ENCODE results near the gene GRIK1.

The GRIK1 gene

DNA sequence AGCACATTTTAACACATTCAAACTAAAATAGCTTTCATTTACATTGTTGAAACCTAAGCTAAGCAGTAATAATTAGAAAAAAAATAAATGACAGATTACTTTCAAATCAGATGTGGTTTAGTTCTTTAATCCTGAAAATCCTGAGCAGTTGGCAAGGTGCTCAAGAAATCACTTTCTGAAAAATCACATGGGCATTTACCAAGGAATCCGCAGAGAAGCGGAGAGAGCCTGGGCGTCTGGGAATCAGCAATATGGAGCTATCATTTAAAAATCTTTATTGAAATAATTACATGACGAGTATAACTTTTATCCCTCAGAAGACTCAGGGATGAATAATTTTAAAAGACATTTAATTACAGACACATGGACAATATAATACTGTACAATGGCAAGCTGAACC is 30.2 kb downstream of the GRIK1 start:
- DNase-seq (ENCODE audit: low read depth): no peak

DNA sequence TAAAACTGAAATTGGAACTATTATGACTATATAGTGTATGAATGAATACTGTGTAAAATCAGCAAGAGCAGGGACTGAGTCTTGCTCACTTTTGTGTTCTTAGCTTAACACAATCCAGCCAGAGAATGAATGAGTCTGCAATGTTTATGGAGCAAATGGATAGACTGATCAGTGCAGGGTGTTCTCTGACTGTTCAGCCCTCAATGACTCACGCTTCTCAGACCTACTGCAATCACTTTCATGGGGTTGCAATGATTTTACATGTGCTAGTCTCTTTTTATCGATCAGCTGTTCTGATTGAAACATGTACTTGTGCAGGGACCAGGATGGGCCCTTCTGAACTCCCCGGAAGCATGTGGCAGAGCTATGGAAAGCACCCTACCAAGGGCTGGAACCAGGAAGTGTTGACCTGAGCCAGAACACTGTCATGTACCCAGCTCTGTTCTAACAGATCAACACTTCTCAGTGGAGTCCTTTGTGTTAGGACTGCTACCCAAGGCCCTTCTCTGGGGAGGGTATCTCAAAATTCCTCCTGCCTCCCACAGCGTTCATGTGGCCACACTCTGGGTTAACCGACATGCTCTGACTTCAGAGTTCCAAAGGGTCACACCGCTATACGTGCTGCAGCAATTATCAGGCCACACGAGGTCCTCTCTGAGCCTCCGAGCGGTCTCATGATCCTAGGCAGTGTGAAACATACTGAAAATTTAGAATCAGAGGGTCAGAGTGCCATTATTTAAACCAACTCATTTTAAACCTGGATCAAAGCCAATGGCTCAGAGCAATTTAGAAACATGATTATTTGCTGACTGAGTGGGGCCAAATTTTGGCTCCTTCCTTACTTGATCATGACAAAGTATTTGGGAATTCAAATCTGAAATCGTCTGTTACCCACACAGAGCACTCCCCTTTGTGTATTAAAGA is 35.2 kb downstream of the GRIK1 start:
- no peak for DNase-seq (ENCODE audit: low read depth)

DNA sequence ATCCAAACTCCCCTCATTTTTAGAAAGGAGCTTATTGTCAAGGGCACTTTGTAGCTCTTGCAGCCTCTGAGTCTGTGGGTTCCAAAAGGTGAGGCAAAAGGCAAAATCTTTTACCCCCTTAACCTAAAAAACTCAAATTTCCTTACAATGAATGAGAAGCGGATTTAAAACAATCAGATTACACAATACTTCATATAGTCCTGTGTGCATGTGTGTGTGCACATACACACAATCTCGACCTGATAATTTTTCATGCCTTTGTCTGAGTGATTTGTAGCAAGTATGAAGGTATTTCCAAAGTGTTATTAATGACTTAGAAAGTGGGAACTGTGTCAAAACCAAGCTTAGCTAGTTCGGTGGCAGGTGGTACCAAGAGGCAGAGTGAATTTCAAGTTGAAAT is 42.9 kb downstream of the GRIK1 start:
- no peak for DNase-seq (ENCODE audit: low read depth)

DNA sequence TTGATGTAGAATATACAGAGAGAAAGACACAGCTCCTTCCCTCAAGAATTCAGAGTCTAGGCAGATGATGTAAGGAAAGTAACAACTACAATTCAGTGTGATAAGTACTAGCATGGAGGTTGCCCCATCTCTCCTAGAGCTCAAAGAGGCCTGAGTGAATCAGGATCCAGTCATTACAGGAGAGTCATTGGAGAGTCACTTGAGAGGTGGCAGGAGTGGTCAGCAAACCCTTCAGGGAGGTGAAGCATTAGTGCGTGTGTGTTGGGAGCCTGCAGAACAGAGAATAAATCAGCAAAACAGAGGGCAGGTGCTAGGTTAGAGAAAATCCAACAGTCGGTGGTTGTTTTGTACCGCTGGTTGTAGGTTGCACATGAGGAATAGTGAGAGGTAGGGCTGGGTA is 46.1 kb downstream of the GRIK1 start:
- no peak for DNase-seq (ENCODE audit: low read depth)

DNA sequence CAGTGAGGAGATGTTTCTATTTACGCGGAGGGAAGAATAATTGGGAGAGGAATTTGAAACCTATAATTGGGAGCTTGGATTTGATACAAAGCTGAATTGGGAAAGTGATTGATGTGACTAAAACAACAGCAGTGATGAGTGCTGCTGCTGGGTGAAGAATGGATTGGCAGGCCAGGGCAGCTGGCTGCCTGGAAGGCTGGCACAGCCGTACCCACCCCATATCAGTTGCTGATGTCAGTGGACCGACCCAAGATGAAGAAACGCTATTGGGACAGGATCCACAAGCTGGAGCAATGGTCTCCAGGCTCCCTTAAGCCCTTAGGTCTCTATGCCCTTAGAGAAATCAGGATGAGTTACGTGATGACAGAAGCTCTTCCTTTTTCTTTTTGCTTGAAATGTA is 47.4 kb downstream of the GRIK1 start:
- no peak for DNase-seq (ENCODE audit: low read depth)

DNA sequence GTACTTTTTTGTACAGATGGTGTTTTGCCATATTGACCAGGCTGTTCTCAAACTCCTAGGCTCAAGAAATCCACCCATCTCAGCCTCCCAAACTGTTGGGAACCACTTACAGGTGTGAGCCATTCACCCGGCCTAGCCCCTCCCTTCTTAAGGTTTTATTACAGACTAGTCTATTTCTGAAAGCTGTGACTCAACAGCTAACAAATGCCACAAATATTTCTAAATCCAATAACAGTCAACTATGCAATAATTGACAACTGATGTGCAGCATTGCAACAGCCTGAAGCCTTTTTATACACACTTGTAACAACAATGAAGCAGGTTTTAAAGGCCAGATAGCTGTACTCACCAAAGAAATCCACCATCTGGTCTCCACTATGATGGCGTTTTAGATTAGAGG is 51.4 kb downstream of the GRIK1 start:
- DNase-seq (ENCODE audit: low read depth): no peak

DNA sequence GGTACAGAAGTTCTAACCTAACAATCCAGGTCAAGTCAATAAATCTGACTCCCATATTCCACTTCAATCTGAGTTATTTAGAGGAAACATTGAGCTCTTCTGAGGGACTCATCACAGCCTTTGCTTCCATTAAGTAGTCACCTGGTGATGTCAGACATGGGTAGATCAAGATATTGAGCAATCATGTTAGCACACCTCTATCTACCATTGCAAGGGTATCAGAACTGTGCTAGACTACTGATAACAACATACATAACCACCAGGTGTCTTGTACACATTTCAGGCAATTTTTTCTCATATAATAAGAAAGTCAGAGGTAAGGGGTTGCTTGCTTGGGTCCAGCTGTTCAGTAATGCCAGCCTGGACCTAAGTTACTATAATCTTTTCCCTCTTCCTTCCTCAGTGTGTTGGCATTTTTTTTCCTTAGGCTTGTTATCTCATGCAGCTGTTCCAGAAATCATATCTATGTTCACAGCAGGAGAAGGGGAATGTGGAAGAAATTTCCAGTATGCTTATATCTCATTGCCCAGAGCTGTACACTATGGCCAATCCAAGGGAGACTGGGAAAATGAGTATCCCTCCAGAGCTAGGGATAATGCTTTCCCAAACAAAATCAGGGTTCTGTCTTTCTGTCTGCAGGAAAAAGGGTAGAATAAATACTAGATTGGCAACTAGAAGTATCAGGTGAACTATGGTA is 52.3 kb downstream of the GRIK1 start:
- DNase-seq (ENCODE audit: low read depth): no peak

DNA sequence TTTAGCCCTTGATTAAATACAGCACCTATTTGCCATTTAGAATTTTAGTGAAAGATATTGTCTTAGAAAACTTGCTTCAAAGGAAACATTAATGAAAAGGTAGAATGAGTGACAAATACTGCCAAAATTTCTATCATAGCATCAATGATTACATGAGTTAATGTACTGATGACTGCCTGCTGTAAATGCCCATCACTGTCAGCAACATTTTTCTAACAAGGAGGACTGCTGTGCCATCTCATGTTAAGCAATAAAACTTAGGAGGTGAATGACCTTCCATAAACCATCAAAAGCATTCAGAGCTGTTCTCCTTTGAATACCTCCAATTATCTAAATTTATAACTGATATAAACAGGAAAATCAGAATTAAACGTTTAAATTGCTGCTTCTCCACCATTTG is 54.3 kb downstream of the GRIK1 start:
- no peak for DNase-seq (ENCODE audit: low read depth)

DNA sequence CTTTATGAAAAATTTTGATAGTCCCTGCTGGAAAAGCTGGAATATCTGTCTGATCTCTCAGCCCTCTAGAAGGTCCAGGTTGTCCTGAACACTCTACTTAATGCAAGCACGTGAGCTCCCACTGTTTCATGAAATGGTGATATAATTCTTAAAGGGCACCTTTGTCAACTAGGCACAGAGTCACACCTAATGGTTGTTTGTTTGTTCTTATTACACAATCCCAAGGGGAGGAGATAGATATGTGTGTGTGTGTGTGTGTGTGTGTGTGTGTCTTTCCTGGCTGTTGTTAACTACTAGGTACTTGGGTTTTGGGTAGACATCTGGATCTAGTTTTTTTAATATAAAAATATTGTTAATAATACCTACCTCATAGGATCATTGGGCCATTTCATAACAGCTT is 63.9 kb downstream of the GRIK1 start:
- DNase-seq (ENCODE audit: low read depth): no peak

DNA sequence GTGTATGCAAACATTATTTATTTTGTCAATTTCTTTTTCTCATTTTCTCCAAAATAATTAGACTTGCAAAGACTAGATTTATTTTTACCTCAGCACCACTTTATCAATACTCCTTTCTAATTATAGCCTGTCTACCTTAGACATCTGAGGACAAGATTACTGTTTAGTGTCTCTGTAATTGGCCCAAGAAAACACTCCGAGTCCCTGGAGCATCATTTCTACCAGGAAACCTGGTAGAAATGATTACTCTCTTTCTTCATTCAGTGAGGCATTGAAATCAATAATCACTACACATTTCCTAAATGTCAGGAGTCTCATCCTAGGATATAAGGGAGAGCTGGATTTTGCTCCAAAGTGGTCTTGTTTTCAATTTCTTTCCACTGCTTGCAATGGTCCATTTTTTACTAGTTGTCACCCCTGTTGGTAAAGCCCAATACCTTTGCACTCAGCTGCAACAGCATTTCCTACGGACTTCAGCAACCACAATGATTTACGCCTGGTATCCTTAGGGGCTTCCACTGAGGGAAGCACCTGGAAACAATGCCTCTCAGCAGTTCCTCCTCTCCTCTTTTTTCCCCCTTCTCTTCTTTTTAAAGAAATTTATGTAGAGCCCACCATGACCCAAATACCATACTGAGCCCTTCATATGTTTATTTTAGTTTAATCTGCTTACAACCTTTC is 64.6 kb downstream of the GRIK1 start:
- DNase-seq (ENCODE audit: low read depth): no peak

DNA sequence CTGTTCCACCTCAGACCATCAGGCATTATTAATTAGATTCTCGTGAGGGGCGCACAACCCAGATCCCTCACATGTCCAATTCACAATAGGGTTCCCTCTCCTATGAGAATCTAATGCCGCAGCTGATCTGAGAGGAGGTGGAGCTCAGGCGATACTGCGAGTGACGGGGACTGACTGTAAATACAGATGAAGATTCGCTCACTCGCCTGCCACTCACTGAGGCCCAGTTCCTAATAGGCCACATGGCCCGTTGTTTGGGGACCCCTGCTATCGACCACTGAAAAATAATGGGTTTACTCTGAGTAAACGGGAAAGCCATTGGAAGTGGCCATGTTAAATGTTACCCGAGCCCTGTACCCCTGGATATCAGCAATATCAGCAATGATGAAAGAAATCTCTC is 65.9 kb downstream of the GRIK1 start:
- no peak for DNase-seq (ENCODE audit: low read depth)

DNA sequence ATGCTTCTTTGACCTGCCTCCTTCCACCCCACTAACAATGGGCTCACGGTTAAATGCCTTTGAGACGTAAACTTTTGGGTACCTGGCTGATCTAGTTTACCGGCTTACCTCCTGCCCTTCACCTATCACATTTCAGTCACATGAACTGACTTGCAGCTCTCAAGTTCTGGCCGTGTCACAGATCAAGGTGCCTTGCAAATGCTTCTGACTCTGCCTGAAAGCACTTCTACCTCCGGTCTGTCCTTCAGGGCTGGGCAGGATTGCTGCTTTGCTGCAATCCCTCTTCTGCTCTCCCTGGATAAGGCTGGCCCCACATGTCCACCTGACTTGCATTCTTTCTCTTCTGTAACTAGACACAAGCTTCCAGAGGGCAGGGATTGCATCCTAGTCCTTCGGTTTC is 69.0 kb downstream of the GRIK1 start:
- no peak for DNase-seq (ENCODE audit: low read depth)

DNA sequence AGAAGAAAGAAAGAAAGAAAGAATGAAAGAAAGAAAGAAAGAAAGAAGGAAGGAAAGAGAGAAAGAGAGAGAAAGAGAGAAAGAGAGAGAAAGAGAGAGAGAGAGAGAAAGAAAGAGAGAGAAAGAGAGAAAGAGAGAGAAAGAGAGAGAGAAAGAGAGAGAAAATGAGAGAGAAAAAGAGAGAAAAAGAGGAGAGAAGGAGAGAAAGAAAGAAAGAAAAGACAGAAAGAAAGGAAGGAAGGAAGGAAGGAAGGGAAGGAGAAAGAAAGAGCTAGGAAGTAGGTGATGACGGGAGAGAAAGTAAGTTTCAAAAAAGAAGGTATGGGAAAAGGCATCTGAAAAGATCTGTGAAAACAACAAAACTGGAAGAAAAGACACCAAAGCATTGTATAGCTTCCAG is 72.0 kb downstream of the GRIK1 start:
- DNase-seq (ENCODE audit: low read depth): no peak

DNA sequence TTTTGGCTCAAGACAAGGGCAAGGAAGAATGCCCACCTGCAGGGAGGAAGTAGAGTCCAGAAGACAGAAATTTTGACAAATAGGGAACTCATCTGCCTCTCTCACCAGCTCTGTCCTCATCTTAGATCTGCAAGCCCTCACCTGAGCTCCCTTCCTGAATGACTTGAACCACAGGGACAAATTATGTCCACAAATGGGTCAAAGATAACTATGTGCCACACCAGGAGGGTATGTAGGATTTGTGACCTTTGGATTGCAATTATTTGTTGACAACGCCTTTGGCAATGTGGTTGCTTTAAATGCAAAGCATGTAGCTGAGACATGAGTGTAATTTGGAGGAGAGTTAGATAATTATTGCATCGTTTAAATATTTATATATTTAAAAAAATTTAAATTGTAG is 79.5 kb downstream of the GRIK1 start:
- DNase-seq (ENCODE audit: low read depth): no peak

DNA sequence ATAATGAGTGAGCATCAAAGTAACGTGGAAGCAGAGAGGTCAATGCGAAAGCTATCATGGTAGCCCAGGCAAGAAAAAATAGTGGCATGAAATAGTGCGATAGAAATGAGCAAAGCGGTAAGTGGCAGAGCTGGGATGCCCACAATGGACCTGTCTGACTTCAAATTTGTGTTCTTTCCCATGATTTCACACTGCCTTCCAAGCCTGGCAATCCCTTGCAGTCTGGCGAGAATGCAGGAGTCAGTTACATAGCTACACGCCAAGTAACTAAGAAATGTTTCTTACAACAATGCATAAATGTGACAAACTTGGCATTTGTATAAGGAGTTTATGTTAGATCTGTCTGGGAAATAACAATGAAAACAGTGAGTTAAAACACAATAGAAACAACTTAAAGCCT is 82.6 kb downstream of the GRIK1 start:
- DNase-seq (ENCODE audit: low read depth): no peak

DNA sequence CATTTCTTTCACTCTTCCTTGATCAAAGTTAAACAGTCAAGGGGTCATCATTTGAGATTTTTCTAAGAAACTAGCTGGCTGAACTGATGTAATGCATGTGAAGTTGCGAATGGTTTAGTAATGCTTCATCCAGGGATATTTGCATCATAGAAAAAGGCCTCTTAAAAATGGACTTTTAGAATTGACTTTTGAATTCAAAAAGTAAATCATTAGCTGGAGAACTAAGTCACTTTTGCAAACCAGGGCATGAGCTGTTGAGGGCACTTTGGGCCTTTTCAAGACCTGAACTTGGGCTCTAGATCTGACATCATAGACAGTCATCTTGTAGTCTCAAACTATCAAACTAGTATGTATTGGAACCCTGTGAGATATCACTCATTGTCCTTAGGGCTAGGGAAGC is 85.0 kb downstream of the GRIK1 start:
- no peak for DNase-seq (ENCODE audit: low read depth)

DNA sequence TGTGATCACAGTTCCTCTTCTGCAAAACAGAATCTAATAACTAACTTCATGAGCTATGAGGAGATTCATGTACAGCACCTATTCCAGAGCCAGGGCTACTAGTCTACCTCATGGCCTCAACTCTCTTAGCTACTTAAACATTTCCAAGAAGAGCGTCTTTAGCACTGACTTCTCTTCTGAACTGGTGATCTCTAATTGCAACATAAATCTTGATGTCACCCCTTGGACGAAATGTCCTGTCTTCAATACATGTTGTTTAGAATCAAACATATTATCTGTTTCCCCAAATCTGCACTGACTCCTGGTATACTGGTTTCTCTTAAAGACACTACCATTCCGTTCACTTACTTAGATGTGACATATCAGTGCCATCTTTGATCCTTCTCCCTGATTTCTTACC is 88.2 kb downstream of the GRIK1 start:
- no peak for DNase-seq (ENCODE audit: low read depth)

DNA sequence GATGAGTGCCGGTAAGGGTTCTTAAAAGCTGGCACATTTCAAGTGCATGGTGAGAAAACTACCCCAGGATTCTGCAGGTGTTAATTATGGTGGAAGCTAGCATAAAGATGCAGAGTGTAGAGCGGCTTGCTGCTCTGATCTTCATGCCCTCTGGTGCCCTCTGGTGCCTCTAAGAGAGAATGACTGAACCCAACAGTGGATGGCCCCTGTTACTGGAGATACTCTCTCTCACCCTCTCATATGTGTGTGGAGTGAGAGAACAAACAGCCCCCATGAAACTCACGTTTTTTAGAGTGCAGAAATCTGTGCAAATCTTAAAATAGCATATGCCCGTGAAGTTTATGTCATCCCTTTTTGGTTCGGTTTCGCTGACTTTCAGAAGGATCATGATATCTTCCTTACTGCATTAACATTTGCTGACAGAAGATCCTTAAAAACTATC is 90.0 kb downstream of the GRIK1 start:
- DNase-seq (ENCODE audit: low read depth): no peak

DNA sequence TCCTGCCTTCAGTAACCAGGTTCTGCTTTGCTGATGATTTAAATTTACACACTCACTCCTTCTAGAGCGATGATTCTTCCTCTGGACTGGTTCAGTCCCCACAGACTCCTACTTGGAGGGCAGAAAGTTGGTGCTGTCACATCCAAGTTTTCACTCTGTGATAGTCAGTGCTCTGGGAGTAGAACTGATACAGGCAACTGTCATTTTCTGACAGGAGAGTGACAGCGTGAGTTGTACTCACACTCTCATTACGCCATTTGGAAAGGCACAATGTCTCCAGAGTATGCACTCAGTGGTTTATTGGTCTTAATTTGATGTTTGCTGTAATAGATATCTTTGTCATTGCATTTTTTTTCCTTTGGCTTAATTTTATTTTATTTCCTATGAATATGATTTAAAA is 96.0 kb downstream of the GRIK1 start:
- no peak for DNase-seq (ENCODE audit: low read depth)

DNA sequence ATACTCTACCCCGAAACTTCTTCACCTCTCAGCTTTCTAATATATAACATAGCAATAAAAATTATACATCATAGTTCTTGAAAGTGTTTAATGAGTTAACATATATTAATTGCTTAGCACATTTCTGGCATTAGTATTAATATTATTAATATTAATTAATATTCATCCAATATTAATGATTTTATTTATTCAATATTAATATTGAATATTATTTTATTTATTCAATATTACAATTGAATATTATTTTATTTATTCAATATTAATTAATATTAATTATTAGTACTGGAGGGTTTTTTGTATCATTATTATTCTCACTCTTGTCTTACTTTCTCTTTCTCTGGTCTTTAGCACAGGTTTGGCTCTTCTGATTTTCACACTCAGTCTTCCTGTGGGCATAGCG is 105.2 kb downstream of the GRIK1 start:
- DNase-seq (ENCODE audit: low read depth): no peak

DNA sequence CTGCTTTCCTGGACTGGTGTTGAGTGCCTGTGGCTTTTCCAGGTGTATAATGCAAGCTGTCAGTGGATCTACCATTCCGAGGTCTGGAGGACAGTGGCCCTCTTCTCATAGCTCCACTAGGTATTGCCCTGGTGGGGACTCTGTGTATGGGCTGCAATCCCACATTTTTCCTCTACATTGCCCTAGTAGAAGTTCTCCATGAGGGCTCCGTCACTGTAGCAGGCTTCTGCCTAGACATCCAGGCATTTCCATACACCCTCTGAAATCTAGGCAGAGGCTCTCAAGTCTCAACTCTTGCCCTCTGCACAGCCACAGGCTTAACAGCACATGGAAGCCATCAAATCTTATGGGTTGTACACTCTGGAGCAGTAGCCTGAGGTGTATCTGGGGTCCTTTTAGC is 107.6 kb downstream of the GRIK1 start:
- no peak for DNase-seq (ENCODE audit: low read depth)

DNA sequence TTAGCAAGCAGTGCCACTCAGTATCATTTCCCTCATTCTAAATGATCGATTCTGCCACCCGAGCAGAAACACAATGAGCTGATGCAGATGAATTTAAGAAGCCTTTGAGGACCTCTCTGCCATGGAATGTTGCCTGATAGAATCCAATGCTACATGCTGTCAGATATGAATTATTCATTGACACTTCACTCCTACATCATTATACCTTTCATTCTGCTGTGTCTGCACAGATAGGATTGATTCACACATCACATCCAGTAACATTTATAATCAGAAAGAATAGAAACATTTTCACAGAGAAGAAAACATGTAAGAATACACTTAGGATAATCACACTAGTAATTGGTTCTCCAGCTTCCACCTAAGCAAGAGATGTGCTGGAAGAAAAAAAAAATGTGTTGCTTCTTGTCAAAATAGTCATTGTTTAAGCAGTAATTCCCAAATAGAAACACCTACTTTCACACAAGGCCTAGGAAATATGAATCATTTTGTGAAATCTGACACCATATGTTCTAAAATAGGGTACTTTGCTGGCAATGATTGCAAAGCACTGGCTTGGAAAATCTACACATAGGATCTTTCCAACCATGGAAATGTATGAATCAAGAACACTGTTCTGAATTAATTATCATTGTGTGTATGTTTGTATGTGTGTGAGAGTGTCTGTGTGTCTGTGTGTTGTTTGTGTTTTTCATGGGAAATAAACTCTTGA is 110.1 kb downstream of the GRIK1 start:
- no peak for DNase-seq (ENCODE audit: low read depth)

All from activated gamma-delta T cell treated with anti-CD3 and anti-CD28 coated beads, Interleukin-2, amount 50 U/mL, for 16 hours (primary cell).